Suprapubic skin (tissue), 4 donors: ENCODE data around the gene NPBWR2. TPM values are rescaled to one million over a fixed set of nuclear protein-coding genes. Genes with fewer than 3 reads are reported as not detected.
A peak's percentile ranks its signal among the peaks of the same experiment; 100 is the strongest.
"Not testable (repeated sequence)": the region's sequence is repeated elsewhere in the genome, so short reads cannot be mapped to it uniquely, and the experiment has no call there.

Source experiments
- DNase-seq, 2 donors: peaks; one replicate each; pipeline ENCODE4 v3.0.0-alpha.2; 2019; ENCODE audit warnings: low spot score in 2 of 2
- H3K27ac ChIP-seq: fragments of 200-600 bp; sonication (generic); one replicate; pipeline ENCODE4 v1.5.1; 2019
- H3K27me3 ChIP-seq: fragments of 200-600 bp; sonication (generic); one replicate; pipeline ENCODE4 v1.5.1; 2019
- H3K36me3 ChIP-seq: fragments of 200-600 bp; sonication (generic); one replicate; pipeline ENCODE4 v1.5.1; 2019
- H3K4me1 ChIP-seq: fragments of 200-600 bp; sonication (generic); one replicate; pipeline ENCODE4 v1.5.1; 2019
- H3K4me3 ChIP-seq: fragments of 200-600 bp; sonication (generic); one replicate; pipeline ENCODE4 v1.5.1; 2019; ENCODE audit warnings: mild to moderate bottlenecking
- H3K9me3 ChIP-seq: fragments of 200-600 bp; sonication (generic); one replicate; pipeline ENCODE4 v1.5.1; 2019
- CTCF ChIP-seq, 2 donors: fragments of 200-600 bp in 1 of 2; fragments of 450-650 bp in 1 of 2; sonication (generic) in 1 of 2; IDR thresholded peaks; one replicate each; pipeline ENCODE4 v1.5.1; 2016 to 2019; ENCODE audit warnings: antibody characterized with exemption in 2 of 2, mild to moderate bottlenecking in 1 of 2, moderate library complexity in 1 of 2
- EP300 ChIP-seq: sonication (generic); formaldehyde crosslinking; IDR thresholded peaks from one replicate; pipeline ENCODE4 v1.6.1; 2017; ENCODE audit warnings: antibody characterized with exemption
- POLR2A ChIP-seq, 2 donors: fragments of 450-650 bp; IDR thresholded peaks; one replicate each; pipeline ENCODE4 v1.6.1; 2017; ENCODE audit warnings: antibody characterized with exemption in 2 of 2, mild to moderate bottlenecking in 2 of 2, moderate library complexity in 2 of 2
- POLR2AphosphoS5 ChIP-seq, 3 donors: sonication (generic); formaldehyde crosslinking; IDR thresholded peaks; one replicate each; pipeline ENCODE4 v1.6.1; 2017; ENCODE audit warnings: antibody characterized with exemption in 3 of 3
- WGBS: methylation state at CpG from one replicate; pipeline ENCODE4 v1.1.5; 2018; 5-methylcytosine and 5-hydroxymethylcytosine counted together
- total RNA-seq, 4 donors: library from RNA; depleted of rRNA; stranded (reverse); fragments of >200 nt; gene quantifications; one replicate each; pipeline ENCODE4 v1.1.0, GENCODE V29; 2016

The NPBWR2 gene
- total RNA-seq, 4 donors from 2014 or later = not detected

DNA sequence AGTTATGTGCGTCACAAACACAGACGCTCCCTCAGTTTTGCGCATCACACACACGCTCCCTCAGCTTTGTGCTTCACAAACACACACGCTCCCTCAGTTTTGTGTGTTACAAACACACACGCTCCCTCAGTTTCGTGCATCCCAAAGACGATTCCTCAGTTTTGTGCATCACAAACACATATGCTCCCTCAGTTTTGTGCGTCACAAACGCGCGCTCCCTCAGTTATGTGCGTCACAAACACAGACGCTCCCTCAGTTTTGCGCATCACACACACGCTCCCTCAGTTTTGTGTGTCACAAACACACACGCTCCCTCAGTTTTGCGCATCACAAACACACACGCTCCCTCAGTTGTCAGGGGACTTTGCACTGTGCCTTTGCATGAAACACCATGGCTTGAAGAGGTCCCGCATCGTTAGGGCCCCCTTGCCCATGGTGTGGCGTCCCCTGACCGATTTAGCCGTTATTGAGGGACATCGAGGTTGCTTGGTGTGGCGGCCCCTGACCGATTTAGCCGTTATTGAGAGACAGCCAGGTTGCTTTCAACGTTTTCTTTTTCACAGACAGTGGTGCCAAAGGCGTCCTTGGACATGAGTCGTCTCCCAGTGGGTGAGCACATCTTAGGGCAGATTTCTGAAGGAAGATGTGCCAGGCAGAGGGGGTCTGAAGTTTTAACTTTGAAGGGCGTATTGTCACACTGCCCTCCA is 28.8 kb upstream of the NPBWR2 start:
- no peak overlapping the region for H3K27ac ChIP-seq
- no peak for TF ChIP-seq CTCF (IDR thresholded peaks at IDR 0.05)
- TF ChIP-seq EP300 = no peak
- TF ChIP-seq POLR2AphosphoS5 (IDR thresholded peaks at IDR 0.05) = no peak
- TF ChIP-seq POLR2A (IDR thresholded peaks at IDR 0.05) = no peak
- no peak overlapping the region for H3K4me3 ChIP-seq
- DNase-seq = peak; percentile 16 to 50
- H3K27me3 ChIP-seq = peaks cover 17% of the 10 kb centered on the region
- 80% methylated on average over 32 of the region's 32 CpGs for WGBS
- no peaks in the 10 kb centered on the region for H3K9me3 ChIP-seq
- no peaks in the 10 kb centered on the region for H3K4me1 ChIP-seq
- no peaks in the 10 kb centered on the region for H3K36me3 ChIP-seq

GRCh38 chr20:64134744-64135143 is 27.4 kb upstream of the NPBWR2 start:
- WGBS = 65% methylated on average over 20 of the region's 20 CpGs
- DNase-seq = peak; percentile 9 to 37
- H3K4me1 ChIP-seq, H3K36me3 ChIP-seq, H3K4me3 ChIP-seq, H3K27ac ChIP-seq, H3K9me3 ChIP-seq: not testable (repeated sequence)
- peaks cover 16% of the 10 kb centered on the region for H3K27me3 ChIP-seq

DNA sequence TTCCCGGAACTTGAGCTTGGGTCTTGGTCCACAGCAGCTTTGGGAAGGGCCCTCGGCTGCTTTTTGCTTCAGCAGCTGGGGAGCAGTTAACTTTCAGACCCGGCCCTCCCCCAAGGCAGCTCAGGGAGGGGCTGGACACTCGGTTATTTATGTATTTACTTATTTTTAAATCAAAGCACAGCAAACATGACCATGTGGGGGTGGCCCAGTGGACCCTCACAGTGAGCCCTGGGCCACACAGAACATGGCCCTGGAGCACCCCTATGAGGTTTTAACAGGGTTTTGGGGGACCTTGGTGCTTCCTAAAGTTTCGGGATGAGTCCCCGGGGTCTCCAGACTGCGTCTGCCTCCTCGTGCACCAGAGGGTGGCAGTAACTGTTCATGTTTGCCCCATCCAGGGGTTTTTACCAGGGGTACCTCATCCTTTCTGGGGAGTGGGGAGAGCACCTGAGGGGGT is 26.6 kb upstream of the NPBWR2 start:
- H3K27me3 ChIP-seq = peaks cover 20% of the 10 kb centered on the region

DNA sequence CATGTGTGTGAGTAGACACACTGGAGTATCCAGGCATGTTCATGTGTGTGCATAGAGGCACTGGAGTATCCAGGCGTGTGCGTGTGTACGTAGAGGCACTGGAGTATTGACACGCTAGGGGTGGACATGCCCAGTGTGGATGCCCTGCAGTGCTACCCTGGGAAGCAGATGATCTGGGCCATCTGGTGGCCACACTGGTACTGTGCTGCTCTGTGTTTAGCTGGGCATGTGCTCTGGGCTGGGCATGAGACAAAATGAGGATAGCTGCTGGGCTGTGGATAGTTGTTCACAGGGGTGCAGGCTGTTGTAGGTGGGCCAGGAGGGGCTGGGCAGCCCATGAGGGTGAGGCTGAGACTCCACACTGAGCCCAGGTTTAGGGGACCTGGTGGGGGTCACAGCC is 24.0 kb upstream of the NPBWR2 start:
- peak; percentile 36 to 66 for DNase-seq
- whole genome bisulfite sequencing = 49% methylated on average over 4 of the region's 4 CpGs

More for the DNA sequence above, 26.6 kb upstream of the NPBWR2 start:
- DNase-seq = peak; percentile 48 to 63
- H3K36me3 ChIP-seq = no peaks in the 10 kb centered on the region
- WGBS = 35% methylated on average over 7 of the region's 8 CpGs
- TF ChIP-seq EP300 (no peak), POLR2AphosphoS5 (IDR thresholded peaks at IDR 0.05) (no peak)
- no peak overlapping the region for H3K27ac ChIP-seq
- no peaks in the 10 kb centered on the region for H3K4me1 ChIP-seq
- no peaks in the 10 kb centered on the region for H3K9me3 ChIP-seq
- no peak overlapping the region for H3K4me3 ChIP-seq

GRCh38 chr20:64130876-64131275 is 23.5 kb upstream of the NPBWR2 start:
- no peak for TF ChIP-seq POLR2A (IDR thresholded peaks at IDR 0.05)
- no peak for TF ChIP-seq CTCF (IDR thresholded peaks at IDR 0.05)
- no peak for TF ChIP-seq EP300
- no peak for TF ChIP-seq POLR2AphosphoS5 (IDR thresholded peaks at IDR 0.05)
- Histone ChIP-seq H3K36me3 (no peaks in the 10 kb centered on the region), H3K4me1 (no peaks in the 10 kb centered on the region), H3K27ac (no peak overlapping the region), H3K9me3 (no peaks in the 10 kb centered on the region), H3K4me3 (no peak overlapping the region), H3K27me3 (peaks cover 33% of the 10 kb centered on the region)
- peak; percentile 19 to 47 for DNase-seq
- WGBS = 87% methylated on average over 10 of the region's 10 CpGs

More for the DNA sequence above, 24.0 kb upstream of the NPBWR2 start:
- Histone ChIP-seq H3K27ac (no peak overlapping the region), H3K9me3 (no peaks in the 10 kb centered on the region), H3K27me3 (peaks cover 33% of the 10 kb centered on the region), H3K36me3 (no peaks in the 10 kb centered on the region), H3K4me3 (no peak overlapping the region), H3K4me1 (no peaks in the 10 kb centered on the region)
- TF ChIP-seq POLR2AphosphoS5 (IDR thresholded peaks at IDR 0.05) (no peak), CTCF (IDR thresholded peaks at IDR 0.05) (no peak), POLR2A (IDR thresholded peaks at IDR 0.05) (no peak)

DNA sequence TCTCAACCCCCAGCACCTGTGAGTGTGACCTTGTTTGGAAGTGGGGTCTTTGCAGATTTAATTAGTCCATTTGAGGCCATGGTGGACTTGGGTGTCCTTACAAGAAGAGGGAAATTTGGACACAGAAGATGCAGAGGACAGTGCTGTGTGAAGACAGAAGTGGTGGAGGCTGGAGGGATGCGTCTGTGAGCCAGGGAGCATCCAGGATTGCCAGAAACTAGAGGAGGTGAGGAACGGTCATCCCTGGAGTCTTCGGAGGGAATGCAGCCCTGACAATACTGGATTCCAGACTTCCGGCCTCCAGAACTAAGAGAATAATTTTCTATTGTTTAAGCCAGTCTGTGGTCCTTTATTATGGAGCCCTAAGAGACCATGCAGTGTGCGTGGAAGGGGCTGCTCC is 22.9 kb upstream of the NPBWR2 start:
- DNase-seq = peak; percentile 18 to 21
- Histone ChIP-seq H3K4me3 (no peak overlapping the region), H3K4me1 (no peaks in the 10 kb centered on the region), H3K36me3 (no peaks in the 10 kb centered on the region), H3K9me3 (no peaks in the 10 kb centered on the region), H3K27ac (no peak overlapping the region), H3K27me3 (peaks cover 33% of the 10 kb centered on the region)
- TF ChIP-seq POLR2AphosphoS5 (IDR thresholded peaks at IDR 0.05) = no peak
- TF ChIP-seq EP300 = no peak
- TF ChIP-seq POLR2A (IDR thresholded peaks at IDR 0.05) = no peak
- no peak for TF ChIP-seq CTCF (IDR thresholded peaks at IDR 0.05)
- WGBS = 61% methylated on average over 5 of the region's 5 CpGs
